Measurements from ENCODE around the gene KMT2C.
"Not testable (repeated sequence)": the region's sequence is repeated elsewhere in the genome, so short reads cannot be mapped to it uniquely, and the experiment has no call there.

KMT2C gene

GRCh38 chr7:152435384-152436110 lies at the start of gene KMT2C:
Gene KMT2C, minus strand, starts transcription at chr7:152436003. Its CDS starts 217 bp downstream, at chr7:152435786.
- DNase-seq, result peak; percentile 32

- no peak for DNase-seq
Measured at GRCh38 chr7:152481082-152481481, 45.3 kb upstream of the KMT2C start.

- no peak for DNase-seq
Measured at GRCh38 chr7:152480664-152481063, 44.9 kb upstream of the KMT2C start.

GRCh38 chr7:152479595-152479994 lies 43.8 kb upstream of the KMT2C start:
- no peak for DNase-seq

DNA sequence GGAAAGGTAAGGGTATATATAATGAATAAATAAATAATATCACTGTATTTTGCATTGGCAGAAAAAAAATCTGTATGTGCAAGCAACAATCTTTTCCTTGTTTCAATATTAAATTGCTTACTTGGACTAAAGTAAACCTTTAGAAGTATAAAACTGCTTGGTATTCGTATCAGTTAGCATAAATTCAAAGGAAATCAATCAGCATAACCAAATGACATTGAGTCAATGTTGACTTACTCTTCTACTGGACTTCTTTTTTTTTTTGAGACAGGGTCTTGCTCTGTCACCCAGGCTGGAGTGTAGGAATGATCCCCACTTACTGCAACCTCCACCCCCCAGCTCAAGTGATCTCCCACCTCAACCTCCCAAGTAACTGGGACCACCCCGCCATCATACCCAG lies 42.3 kb upstream of the KMT2C start:
- DNase-seq, result no peak

GRCh38 chr7:152477079-152477478 lies 41.3 kb upstream of the KMT2C start:
- no peak for DNase-seq

DNA sequence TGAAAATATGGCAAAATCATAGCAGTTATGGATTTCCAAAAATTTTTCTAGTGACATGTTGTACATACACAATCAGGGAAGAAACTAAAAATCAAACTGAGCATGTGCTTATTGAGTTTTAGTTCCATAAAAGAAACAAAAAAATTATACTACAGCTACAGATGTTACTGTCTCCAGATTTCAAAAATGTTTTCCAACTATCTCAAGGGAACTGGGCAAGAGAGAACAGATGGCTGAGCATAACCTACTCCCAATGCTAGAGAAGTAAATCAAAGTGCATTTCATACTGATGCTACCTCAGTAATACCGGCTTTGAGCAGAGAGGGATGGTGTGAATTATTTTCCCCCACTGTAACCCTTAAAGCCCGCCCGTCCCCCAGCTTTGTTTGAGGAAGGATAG lies 40.7 kb upstream of the KMT2C start:
- no peak for DNase-seq

GRCh38 chr7:152471023-152471620 lies 35.3 kb upstream of the KMT2C start:
- not testable (repeated sequence) for DNase-seq

GRCh38 chr7:152470251-152471022 lies 34.6 kb upstream of the KMT2C start:
- not testable (repeated sequence) for DNase-seq

GRCh38 chr7:152469576-152469975 lies 33.8 kb upstream of the KMT2C start:
- DNase-seq, result not testable (repeated sequence)

DNA sequence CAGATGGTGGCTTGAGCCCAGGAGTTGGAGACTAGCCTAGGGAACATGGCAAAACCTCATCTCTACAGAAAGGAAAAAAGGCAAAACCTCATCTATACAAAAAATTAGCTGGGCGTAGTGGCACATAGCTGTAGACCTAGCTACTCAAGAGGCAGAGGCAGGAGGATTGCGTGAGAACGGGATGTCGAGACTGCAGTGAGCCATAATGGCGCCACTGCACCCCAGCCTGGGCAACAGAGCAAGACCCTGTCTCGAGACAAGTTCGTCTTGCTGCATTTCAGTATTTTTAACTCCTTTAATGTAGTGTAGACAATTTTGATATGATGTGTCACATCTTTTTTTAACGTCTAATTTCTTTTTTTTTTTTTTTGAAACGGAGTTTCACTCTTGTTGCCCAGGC lies 31.4 kb upstream of the KMT2C start:
- no peak for DNase-seq

DNA sequence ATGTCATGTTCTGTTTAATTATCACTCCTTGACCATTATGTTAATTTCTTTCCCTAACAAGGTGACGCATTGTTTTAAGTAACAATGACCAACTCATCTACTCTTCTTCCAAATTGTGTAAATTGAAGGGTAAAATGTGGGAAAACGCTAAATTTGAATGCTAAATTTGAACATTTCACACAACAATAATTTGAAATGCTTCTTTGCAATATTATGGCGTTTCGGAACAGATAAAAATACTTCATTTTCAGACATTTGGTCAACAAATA lies 29.2 kb upstream of the KMT2C start:
- DNase-seq, result no peak

DNA sequence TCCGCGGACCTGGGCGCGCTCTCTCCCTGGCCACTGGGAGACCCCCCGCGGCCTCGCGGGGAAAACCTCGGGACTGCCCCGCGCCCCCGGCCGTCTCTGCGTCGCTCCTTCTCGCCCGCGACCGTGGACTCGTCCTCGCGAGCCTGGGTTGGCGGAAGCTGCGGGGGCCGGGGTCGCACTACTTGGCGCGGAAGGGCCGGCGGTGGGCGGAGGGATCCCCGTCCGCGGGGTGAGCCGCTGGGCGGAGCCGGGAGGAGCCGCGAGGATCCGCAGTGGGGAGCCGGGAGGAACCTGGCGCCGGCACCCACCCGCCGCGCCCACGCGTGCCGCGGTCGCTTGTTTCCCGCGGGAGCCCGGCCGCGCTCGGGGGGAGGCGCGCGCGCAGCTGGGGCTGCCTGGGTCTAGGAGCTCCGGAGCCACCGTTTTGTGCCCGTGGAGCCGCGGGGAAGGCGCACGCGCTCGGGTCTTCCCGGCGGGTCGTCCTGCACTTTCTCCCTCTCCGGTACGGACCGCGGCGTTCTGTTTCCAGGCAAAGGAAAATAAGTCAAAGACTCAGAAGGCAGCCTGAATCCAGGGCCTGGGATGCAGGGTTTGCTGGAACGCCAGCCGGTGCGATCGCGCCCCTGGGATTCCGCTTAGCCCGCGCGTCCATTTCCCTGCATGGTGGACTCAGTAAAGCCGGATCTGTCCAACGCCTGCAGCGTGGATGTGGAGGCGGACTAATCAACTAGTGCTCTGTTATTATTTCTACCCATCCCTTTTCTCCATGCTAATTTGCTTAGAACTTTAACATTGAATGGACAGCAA lies 28.7 kb upstream of the KMT2C start:
- peak; percentile 73 for DNase-seq

DNA sequence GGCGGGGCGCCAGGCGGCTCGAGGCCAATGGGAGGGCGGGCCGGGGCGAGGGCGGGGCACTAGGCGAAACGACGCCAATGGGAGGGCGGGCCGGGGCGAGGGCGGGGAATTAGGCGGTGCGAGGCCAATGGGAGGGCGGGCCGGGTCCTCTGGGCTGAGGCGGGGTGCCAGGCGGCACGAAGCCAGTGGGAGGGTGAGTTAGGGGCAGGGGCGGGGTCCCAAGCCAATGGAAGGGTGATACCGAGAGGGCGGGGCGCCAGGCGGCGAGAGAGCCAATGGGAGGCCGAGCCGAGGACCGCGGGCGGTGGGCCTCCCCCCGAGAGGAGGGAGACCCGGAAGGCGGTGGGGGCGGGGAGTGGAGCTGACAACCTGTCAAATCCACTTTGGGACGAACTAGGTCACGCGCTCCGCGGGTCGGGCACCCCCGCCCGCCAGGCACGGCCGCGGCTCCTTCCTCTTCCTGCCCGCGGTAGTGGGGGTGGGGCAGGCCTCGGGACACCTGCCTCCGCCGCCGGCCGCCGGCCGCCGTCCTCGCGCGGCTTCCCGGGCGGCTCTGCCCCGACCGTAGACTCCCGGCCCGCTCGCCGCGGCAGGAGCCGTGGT lies 28.0 kb upstream of the KMT2C start:
- peak; percentile 98 for DNase-seq

- DNase-seq, result no peak
Measured at GRCh38 chr7:152462995-152463708, 27.3 kb upstream of the KMT2C start.

GRCh38 chr7:152459724-152460251 lies 24.0 kb upstream of the KMT2C start:
- DNase-seq, result no peak

DNA sequence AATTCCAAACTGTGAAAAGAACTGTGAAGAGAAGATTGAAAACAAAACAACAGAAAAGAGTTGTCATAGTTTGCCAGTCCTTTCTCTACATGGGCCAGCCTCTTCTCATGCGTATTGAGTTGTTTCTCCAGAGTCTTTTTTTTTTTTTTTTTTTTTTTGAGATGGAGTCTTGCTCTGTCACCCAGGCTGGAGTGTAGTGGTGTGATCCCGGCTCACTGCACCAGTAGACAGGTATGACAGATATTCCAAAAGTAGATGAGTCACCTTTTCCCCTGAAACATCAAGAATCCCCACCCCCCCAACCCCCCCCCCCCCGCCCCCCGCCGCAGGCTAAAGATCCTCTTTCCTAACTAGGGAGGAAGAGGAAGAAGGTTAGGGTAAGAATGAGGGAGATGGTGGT lies 15.6 kb upstream of the KMT2C start:
- no peak for DNase-seq

DNA sequence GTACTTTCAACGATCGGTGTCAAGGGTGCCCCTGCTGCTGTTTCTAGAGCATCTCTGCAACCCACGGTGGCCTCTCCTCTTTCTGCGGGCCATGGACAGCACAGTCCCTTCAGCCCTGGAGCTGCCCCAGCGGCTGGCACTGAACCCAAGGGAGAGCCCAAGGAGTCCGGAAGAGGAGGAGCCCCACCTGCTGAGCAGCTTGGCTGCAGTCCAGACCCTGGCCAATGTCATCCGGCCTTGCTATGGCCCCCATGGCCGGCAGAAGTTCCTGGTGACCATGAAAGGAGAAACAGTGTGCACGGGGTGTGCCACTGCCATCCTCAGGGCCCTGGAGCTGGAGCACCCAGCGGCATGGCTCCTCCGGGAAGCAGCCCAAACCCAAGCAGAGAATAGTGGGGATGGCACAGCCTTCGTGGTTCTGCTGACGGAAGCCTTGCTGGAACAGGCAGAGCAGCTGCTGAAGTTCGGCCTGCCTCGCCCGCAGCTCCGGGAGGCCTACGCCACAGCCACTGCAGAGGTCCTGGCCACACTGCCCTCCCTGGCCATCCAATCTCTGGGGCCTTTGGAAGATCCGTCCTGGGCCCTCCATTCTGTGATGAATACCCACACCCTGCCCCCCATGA lies 9.7 kb upstream of the KMT2C start:
- DNase-seq, result not testable (repeated sequence)

DNA sequence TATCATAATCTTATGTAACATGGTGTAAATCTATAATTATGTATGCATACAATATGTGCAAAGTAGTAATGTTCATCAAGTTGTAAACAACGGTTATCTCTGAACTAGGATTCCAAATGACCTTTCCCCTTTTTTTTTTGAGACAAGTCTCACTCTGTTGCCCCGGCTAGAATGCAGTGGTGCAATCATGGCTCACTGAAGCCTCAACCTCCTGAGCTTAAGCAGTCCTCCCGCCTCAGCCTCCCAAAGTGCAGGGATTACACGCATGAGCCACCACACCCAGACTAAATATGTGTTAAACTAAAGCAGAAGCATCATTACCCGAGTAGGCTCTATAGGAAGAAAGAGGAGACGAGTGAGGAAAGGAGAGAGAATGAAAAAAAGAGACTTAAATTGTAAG lies 7.8 kb upstream of the KMT2C start:
- DNase-seq, result no peak

GRCh38 chr7:152442330-152442835 lies 6.6 kb upstream of the KMT2C start:
- no peak for DNase-seq

GRCh38 chr7:152441810-152442209 lies 6.0 kb upstream of the KMT2C start:
- DNase-seq, result not testable (repeated sequence)
